Left lobe of liver (tissue), 2 donors: ENCODE results near the gene DBN1. TPM values are rescaled to one million over a fixed set of nuclear protein-coding genes. Genes with fewer than 3 reads are reported as not detected.
A peak's percentile ranks its signal among the peaks of the same experiment; 100 is the strongest.

ENCODE experiments used
- ATAC-seq: fragments of 200-7000 bp; cut with Tn5 transposase; one replicate; pipeline ENCODE4 v1.9.1; 2020; ENCODE audit warnings: mild to moderate bottlenecking, moderate library complexity
- DNase-seq: peaks from one replicate; pipeline ENCODE4 v3.0.0-alpha.2; 2020; ENCODE audit warnings: low spot score
- total RNA-seq: library from RNA; stranded (reverse); gene quantifications from one replicate; pipeline ENCODE4 v1.2.1, GENCODE V29; 2021
- donor health status: DM: no; HTN: no; CAD: no; lungs with moderate emphysema.
- donor health status: DM: no; HTN: yes; CAD: no.

DBN1 gene
- total RNA-seq, 1 donor from 2014 or later: 1.7 TPM

DNA sequence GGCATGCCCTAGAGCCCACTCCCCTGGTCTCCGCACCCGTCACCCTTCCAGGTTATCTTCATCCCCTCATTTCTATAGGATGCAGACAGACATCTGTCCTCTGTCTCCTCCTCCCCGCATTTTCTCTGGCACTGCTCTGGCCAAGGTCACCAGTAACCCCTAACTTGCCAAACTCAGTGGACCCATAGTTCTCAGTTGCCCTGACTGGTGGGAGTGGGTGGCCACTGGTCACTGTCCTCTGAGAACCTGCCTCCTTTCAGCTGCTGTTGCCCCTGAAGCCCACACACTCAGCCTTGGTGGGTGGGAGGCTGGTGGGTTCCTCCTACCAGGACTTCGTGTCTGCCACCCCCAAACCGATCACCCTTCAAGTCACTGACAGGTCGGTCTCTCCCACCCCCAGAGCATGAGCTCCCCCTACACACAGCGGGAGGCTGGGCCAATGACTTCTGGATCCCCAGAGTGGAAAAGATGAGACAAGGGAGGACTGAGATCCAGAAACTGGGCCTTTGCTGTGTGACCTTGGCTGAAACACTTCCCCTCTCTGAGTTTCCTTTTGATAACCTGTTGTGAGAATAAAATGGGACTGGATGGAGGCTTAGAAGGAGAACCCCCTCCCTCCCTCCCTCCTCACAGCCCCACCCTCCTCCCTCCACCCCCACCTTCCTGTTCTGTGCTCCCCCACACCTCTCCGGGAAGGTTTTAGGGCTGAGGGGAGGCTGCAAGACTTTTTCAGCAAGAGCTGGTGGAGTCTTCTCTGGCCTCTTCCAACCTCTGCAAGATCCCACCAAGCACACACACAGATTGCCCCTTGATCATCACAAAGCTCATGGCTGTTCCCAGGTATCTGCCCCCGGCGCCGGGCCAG, 2.4 kb upstream of the DBN1 start:
- DNase-seq (no peak), ATAC-seq (no peak)

DNA sequence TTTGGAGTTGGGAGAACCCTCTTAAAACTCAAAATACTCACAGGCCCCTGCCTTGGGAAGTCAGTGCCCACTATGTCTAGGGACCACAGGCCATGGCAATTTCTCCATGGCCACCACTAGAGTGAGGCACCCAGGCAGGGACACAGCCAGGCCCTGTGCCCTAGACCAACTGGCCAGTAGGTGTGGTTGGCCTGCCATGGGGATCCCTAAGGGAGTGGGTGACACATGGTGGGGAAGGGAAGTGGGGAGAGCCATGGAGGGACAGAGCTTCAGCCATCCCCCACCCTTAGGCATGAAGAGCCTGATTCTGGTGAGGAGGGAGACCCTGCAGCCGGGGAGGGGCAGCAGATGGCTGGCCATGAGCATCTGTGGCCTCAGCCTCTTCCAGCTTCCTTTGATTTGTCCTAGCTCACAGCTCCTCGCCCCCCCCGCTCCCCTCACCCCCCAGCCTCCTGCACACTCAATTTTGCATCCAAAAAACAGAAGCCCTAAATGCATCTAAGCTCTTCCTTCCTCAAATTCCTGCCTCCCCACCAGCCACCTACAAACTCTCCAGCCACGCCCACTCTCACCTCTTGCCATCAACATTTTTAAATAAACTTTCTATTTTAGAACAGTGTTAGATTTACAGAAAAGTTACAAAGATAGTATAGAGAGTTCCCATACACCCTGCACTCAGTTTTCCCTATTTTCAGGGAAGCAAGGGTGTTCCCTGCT, 1.6 kb upstream of the DBN1 start:
- DNase-seq (no peak), ATAC-seq (no peak)

DNA sequence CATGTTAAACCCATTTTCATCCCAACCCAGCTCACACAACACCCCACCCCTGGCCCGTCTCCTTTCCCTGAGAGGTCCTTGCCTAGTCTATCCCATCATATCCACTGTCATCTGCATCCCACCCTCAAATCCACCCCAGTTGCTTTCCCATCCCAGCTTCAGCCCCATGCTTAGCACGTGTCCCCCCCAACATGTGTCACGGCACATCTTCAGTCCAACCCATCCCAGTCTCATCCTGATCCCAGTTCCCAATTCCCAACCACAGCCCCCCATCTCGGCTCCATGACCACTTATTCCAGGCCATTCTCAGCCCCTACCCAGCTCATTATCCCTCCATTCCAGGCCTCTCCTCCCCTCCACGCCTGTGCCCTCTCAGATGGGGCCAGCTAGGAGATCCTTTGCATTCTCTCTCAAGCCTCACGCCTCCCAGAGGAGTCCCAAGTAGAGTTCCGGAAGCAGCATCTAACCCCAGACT, 605 bp upstream of the DBN1 start:
- DNase-seq: no peak
- ATAC-seq: no peak

DNA sequence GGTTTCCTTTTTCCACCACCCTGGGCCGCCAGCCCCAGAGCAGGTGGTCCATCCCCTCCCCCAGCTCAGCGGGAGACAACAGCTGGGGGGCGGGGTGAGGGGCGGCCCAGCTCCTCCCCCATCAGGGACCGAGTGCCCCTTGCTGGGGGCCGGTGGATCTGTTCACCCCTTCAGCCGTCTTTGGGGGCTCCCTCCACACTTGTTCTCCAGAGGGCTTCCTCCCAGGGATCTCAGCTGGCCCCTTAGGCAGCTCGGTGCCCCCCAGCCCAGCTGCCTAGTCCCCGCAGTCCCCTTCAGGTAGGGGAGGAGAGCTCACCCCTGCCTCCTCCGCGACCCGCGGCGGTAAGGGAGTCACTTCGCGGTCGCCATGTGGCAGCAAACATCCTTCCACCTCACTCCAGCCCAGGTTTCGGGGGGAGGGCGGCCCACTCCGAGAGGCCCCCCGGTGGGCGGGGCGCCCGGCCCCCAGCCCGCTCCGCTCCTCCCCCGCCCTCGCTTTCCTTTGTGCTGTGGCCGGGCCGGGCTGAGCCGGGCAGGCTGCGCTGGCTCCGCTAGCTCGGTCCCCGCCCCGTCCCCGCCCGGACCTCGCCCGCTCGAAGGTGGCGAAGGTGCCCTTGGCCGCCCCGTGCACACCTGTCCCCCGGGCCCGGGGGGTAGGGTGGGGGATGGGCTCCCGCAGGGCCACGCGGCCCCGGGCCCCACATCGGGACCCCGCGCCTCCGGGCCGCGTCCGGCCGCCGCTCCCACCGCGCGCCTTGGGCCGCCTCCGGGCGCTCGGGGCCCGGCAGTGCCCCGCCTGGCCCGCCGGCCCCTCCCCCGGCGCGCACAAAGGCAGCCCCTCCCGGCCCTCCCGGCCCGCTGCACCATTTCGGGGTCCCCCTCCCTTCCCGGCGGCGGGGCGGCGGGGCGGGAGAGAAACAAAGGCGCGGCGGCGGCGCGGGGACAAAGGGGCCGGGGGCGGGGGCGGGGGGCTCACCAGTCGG, 683 bp downstream of the DBN1 start:
- ATAC-seq (peak; percentile 29), DNase-seq (no peak)

DNA sequence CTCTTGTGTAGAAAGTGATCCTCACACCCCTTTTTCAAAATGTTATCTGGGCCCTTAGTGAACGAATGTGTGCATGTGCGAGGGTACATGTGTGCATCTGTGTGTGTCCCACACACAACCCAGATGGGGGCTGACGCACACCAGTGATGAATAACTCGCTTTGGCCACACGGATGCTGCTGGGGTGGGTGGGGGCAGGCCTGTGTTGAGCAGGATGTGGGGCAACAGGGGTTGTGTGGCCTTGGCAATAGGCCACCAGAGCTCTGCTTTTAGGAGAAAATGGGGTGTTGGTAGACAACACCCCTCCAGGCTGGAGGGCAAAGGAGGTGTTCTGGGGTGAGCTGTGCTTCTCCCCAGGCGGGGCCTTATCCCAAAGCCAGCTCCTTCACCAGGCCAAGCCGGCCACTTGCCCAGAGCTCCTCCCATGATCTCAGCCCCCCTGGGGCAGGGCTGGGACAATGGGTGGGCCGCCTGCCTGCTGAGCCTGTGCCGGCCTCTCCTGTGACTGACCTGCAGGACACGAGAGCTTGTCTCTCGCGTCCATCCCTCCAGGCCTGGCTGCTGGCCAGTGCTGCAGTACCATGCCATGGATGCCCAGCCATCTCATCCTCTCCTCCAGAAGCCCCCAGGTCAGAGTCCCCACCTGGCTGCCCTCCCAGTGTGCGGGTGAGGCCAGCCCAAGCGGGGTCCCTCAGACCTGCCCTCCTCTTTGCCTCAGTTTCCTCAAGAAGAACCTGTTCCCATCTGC, 1.7 kb downstream of the DBN1 start:
- ATAC-seq (no peak), DNase-seq (no peak)

DNA sequence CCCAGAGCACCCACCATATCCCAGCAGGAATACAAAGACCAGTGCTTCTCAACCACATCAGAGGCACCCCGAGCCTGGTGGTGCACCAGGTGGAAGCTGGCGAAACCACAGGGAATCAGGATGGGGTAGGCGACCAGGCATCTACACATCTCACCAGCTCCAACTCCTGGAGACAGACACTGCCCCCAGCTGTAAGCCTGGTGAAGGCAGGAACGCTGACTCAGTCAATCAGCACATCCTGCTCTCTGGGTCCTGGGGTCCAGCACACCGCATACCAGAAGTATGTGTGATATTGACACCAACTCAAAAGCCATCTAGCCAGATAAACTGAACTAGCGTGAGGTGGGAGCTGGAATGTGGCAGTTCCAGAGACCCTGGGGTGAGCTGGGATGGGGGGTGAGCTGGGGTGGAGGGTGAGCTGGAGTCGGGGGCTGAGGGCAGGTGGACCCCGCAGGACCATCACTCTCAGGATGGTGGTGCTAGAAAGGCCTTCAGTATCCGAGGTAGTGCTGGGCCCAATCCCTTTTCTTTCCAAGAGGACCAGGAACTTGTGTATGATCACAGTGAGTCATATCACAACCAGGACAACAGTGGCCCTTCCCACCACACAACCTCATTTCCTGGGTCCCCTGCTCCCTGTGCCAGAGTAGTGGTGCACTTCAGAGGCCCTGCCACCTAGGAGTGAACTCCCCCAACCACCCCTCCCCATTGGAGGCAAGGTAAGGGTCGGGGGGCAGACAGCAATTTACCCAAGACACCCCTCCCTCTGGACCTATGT, 2.5 kb downstream of the DBN1 start:
- DNase-seq: no peak
- no peak for ATAC-seq

DNA sequence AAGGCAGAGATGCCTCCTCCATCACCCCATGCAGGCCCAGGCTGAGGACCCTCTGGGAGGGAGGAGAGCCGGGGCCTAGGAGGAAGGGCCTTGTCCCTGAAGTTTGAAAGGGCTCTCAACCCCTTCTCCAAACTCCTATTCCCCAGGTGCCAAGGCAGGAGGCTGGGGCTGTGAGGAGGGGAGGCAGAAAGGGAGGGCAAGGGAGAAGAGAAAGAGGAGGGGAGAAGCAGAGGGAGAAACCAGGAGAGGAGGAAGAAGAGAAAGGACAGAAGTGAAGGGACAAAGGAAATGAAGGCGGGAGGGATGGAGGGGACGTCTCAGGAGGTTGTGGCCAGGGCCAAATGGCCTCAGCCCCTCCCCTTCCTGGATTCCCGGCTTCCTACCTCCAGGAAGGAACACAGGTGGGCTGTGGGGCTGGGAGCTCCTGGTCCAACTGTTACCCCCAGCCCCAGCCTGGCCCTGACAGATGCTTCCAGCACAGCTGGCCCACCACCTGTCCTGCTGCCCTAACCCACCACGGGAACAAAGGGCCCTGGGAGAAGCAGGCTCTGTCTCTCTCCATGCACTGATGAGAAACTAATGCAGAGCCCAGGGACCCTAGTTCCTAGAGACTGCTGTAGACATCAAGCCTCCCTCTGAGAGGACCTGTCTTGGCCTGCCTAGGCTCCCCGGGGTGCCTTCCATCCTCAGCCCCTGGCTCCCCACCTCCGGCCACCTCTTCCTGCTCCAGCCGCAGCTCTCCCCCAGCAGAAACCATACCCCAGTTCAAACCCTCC, 3.5 kb downstream of the DBN1 start:
- no peak for DNase-seq
- ATAC-seq: no peak

DNA sequence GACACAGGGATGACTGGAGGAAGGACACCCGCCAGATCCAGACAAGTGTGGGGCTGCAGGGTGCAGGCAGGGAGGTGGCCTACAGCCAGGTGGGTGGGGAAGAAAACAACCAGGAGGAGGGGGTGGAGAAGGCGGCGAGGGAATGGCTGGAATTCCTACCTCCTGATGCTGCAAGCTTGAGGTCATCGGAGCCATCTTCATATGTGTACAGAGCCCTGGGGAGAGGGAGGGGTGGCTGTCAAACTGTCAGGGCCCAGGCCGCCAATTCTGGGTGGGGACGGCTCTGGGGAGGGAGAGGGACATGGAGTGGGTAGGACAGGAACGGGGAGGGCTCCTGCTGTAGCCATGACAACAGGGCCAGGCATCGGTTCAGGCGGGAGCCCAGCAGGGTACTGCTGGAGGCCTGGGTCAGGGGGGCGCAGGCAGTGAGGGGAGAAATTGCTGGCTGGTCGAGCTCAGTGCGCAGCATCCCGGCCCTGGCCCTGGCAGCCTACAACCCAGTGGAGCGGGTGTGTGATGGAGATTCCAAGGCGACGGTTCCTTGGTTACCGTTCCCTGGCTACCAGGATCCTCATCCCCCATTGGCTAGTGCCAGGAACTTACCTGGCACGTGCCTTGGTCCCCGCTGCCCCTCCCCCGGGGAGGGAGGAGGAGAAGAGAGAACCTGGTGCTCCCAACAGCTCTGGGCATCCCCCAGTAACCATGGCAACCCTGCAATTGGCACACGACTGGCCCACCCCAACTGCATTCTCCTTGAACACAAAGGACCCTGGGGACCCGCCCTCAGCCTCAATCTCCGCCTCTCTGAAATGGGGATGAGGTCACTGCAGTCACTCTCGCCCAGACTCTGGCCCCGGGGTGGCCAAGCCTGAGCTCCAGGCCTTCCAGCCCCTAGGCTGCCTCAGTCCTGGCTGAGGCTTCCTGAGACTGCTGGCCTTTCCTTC, 4.5 kb downstream of the DBN1 start:
- no peak for ATAC-seq
- DNase-seq: no peak

DNA sequence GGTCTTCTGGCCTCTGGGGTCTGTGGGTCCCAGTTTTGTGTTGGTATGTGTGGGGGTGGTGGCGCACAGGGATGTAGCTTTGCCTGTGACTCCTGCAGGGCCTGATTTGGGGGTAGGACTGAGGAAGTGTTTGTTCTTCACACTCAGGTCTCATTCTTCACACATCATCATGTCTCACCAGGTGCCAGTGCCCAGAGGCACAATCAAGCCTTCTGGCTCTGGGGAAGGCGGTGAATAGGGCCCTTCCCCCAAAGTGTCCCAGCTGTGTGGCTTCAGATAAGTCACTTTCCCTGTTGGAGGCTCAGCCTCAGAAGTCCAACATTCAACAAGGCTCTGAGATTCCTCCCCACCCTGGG, 5.1 kb downstream of the DBN1 start:
- ATAC-seq: no peak
- DNase-seq: no peak

DNA sequence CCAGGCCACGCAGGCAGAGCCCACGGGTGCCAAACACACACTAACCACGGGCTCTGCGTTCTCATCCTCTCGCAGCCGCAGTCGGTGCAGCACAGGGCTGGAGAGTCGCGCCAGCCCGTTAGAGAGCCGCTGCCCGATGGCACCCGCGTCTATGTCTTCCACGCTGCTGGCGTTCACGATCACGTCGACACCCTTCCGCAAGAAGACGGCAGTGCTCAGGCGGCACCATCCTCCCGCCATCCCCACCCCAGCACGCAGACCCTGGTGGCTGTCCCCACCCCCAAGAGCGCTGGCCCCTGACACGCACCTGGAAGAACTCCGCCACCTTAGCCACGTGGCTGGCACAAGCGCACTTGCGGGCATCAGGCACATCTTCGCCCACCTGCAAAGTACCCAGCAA, 6.0 kb downstream of the DBN1 start:
- ATAC-seq: no peak
- DNase-seq: no peak

DNA sequence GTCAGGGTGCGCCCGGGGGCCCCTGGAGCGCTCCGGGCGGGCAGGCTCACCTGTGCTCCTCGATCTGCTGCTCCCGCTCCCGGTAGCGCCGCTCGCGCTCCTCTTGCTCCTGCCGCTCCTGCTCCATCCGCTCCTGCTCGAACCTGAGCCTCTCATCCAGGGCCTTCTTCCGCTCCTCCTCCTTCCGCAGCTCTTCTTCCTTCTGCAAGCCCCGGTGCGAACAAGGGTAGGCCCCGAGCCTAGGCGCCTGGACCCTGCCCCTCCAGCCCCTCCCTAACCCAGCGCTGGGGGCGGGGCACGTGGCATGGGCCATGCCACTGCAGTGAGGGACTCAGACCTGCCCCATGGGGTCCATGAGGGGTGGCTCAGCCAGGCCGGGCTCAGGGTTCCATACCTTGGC, 6.6 kb downstream of the DBN1 start:
- DNase-seq (no peak), ATAC-seq (no peak)

DNA sequence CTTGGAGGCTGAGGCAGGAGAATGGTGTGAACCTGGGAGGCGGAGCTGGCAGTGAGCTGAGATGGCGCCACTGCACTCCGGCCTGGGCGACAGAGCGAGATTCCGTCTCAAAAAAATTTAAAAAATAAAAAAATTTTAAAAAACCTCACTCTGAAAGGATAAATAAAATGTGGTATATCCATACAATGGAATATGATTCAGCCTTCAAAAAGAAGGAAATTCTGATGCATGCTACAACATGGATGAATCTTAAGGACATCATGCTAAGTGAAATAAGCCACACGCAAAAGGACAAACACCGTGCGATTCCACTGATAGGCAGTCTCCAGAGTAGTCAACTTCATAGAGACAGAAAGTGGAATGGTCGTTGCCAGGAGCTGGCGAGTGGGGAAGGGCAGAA, 8.4 kb downstream of the DBN1 start:
- ATAC-seq (no peak), DNase-seq (no peak)

DNA sequence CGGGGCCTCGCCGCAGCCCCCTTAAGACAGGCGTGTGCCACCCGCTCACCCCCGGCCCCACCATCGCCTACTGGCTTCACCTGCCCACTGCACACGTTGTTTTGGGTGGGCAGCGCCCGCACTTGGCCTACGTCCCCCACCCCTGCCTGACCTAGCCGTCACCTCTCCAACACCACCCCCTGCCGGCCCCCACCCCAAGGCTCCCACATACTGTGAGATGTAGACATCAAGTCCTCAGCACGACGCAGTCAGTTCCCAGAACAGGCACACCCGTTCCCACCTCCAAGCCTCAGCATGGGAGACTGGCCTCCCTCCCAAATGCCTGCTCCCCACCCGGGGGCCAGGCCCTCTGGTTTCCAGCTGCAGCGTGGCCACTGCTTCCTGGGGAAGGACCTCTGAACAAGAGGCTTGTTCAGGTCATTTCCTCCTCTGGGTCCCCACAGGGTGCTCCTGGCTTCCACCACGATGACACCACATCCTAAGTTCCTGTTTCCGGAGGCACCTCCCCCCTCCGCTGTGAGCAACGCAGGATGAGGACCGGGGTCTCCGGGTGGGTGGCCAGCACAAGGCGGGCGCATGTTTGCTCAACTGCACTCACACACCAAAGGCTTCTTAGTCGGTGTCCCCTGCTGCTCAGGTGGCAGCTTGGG, 11.3 kb downstream of the DBN1 start:
- DNase-seq (no peak), ATAC-seq (peak; percentile 5)

DNA sequence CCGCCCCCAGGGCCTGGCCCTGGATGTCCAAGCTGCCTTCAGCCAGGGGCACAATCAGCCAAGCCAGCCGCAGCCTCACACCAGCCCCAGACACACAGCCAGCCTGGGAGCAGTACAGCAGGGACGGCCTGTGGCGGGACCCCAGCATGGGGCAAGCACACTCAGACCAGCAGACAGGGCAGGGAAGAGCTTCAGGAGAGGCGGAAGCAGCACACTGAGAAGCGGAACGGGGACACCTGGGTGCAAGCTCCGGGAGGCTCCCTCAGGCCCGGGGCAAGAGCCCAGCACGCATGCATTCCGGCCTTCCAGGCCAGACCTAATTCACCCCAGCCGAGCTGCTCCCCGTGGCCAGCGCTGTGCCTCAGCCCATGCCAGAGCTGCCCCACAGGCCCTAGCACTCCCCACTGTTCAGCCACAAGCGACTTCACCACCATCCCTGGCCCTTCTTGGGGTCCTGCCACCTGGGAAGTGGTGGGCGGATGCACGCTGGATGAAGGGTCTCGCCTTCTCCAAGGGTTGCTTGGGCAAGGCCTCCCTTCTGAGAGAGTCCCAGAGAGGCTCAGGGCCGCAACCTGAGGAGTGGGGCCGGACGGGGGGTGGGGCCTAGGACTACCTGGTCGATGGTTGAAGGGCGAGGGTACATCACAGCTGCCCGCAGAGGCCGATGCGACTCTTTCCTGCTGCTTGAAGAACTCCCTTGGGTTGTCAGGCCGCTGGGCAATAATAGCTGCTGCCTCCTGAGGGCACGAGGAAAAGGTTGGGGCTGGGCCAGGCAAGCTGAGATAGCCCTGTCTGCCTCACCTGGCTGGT, 13.4 kb downstream of the DBN1 start:
- ATAC-seq (no peak), DNase-seq (no peak)

DNA sequence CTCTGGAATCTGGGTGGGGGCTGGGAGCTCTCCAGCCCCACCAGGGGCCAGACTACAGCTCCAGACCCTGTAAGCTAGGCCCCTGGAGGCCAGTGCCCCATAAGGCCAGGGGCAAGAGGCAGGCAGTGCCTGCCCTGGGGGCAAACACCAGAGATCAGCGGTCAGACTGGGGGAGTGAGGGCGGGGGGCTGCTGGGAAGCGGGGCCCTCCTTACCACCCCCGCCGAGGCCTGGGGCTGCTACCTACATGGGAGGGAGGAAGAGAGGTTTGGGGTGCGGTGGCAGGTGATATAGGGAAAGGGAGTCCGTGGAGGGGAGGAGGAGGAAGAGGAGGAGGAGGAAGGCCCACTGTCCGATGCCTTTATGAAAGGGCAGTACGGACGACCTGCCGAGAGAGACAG, 14.1 kb downstream of the DBN1 start:
- ATAC-seq (no peak), DNase-seq (no peak)

DNA sequence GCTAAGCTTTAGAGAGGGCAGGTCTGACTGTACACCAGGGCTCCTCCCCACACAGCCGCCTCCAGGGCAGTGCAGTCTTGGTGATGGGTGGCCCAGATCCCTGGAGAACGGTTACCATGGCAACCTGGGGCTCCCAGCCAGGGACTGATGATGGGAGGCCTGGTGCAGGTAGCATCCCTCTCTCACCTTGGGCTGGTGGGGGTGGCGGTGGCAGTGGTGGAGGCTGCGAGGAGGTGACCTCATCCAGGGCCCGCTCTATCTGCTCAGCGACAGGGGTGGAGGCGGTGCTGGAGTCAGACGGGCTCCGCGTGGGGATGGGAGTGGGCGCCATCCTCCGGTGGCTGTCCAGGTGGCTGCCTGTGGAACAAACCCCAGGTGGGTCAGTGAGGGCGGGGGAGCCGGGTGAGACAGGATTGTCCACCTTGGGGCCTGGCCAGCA, 14.5 kb downstream of the DBN1 start:
- ATAC-seq: no peak
- peak; percentile 49 for DNase-seq
